ENCODE data around the gene SH2D2A. TPM values are rescaled to one million over a fixed set of nuclear protein-coding genes. Genes with fewer than 3 reads are reported as not detected.
A peak's percentile ranks its signal among the peaks of the same experiment; 100 is the strongest.

SH2D2A gene
- total and polyA plus RNA-seq, 7 donors: 0.25 to 0.82 (median 0.41) TPM; not detected in 1

DNA sequence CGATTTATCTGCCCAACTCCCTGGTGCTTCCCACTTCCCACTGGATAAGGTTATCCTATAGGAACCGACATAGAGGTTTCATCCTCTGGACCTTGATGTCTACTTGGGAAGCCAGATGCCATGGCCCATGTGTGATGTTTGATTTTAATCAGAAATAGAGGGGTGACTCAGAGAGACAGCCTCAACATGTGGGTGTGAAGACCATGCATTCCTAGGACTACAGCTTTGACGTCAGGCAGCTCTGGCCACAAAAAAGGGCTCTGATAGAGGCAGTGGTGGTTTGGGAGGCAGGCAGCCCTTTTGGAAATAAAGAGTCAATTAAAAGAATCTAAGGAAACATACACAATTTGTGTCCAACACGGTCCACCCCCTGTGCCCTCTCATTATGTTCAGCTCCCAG lies 5.2 kb upstream of the SH2D2A start:
- TF ChIP-seq, protein P1, sequence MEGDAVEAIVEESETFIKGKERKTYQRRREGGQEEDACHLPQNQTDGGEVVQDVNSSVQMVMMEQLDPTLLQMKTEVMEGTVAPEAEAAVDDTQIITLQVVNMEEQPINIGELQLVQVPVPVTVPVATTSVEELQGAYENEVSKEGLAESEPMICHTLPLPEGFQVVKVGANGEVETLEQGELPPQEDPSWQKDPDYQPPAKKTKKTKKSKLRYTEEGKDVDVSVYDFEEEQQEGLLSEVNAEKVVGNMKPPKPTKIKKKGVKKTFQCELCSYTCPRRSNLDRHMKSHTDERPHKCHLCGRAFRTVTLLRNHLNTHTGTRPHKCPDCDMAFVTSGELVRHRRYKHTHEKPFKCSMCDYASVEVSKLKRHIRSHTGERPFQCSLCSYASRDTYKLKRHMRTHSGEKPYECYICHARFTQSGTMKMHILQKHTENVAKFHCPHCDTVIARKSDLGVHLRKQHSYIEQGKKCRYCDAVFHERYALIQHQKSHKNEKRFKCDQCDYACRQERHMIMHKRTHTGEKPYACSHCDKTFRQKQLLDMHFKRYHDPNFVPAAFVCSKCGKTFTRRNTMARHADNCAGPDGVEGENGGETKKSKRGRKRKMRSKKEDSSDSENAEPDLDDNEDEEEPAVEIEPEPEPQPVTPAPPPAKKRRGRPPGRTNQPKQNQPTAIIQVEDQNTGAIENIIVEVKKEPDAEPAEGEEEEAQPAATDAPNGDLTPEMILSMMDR (IDR thresholded peaks at IDR 0.05): no peak
- DNase-seq (no peak), ATAC-seq (no peak)
- no peaks in the 10 kb centered on the region for H3K27me3 ChIP-seq (ENCODE audit: insufficient read depth in 3 of 3, low read length in 2 of 3)
- no peak overlapping the region for H3K27ac ChIP-seq
- H3K4me3 ChIP-seq: no peak overlapping the region
- H3K4me1 ChIP-seq: no peaks in the 10 kb centered on the region
- 65 to 78% (median 73%) methylated on average over 4 of the region's 4 CpGs for WGBS, 3 donors
- intact Hi-C loops (cut with DNase I): no loop called here
- H3K9me3 ChIP-seq: no peaks in the 10 kb centered on the region
- H3K36me3 ChIP-seq (ENCODE audit: insufficient read depth in 1 of 2, low read depth in 1 of 2): no peaks in the 10 kb centered on the region

DNA sequence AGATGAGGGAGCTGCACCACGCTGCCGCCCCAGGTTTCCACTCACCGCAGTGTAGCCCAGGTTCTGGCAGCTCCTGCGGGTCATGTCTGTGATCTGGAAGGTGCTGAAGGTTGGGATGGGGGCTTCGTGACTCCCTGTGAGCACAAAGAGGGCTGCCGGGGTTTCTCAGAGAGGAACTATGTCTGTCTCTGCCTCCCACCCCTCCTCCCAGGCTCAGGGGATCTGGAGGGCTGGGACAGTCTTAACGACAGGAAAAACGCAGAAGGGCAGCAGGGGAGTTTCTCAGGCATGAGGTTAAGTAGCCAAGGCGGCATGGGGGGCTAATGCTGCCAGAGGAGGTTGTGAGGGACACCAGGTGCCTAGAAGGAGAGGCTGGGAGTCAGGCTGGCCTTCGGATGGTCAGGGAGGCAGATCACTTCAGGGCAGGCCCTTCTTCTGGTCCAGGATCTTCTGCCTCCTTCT lies 656 bp downstream of the SH2D2A start:
- TF ChIP-seq, protein P1 (IDR thresholded peaks at IDR 0.05): no peak
- Histone ChIP-seq H3K36me3 (ENCODE audit: insufficient read depth in 1 of 2, low read depth in 1 of 2) (no peaks in the 10 kb centered on the region), H3K9me3 (no peaks in the 10 kb centered on the region), H3K27ac (peak overlapping the region; percentile 21), H3K4me1 (peaks cover 7% of the 10 kb centered on the region), H3K27me3 (ENCODE audit: insufficient read depth in 3 of 3, low read length in 2 of 3) (peaks cover 0 to 4% (median 3%) of the 10 kb centered on the region in 3 donors), H3K4me3 (peak overlapping the region; percentile 41)
- 56 to 59% (median 58%) methylated on average over 10 of the region's 10 CpGs for WGBS, 3 donors
- intact Hi-C loops (cut with DNase I): no loop called here
- DNase-seq (no peak), ATAC-seq (no peak)

DNA sequence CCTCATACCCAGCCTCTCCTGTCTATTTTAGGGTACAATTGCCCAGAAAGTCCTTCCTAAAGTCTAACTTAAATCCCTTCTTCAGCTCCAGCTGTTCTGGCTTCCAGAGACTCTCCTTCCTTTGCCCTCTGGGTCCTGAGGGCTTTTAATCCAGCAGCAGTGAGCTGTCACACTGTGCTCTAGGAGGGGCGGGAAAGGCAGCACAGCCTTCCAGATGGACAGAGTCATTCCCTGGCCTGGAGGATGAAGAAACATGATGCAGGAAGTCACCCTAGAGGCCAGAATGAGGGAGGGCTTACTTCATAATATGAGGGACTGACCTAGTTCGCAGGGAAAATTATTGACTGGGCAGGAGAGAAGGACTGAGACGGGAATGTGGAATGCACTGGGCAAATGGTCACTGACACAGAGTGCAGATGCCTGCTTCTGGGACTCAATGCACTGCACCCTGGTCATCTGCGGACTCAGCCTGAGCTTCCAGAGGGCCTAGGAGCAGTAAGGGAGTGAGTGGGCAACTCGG lies 1.3 kb downstream of the SH2D2A start:
- ATAC-seq: peak; percentile 43 to 70 (median 64)
- peak overlapping the region; percentile 21 for H3K27ac ChIP-seq
- H3K4me1 ChIP-seq: peaks cover 7% of the 10 kb centered on the region
- intact Hi-C loops (cut with DNase I): no loop called here
- no peaks in the 10 kb centered on the region for H3K36me3 ChIP-seq (ENCODE audit: insufficient read depth in 1 of 2, low read depth in 1 of 2)
- H3K4me3 ChIP-seq: peak overlapping the region; percentile 41
- H3K27me3 ChIP-seq (ENCODE audit: insufficient read depth in 3 of 3, low read length in 2 of 3): peaks cover 0 to 4% (median 3%) of the 10 kb centered on the region in 3 donors
- TF ChIP-seq, protein P1 (IDR thresholded peaks at IDR 0.05): no peak
- 50 to 66% (median 62%) methylated on average over 5 of the region's 5 CpGs for WGBS, 3 donors
- DNase-seq: peak; percentile 65 to 82
- no peaks in the 10 kb centered on the region for H3K9me3 ChIP-seq

DNA sequence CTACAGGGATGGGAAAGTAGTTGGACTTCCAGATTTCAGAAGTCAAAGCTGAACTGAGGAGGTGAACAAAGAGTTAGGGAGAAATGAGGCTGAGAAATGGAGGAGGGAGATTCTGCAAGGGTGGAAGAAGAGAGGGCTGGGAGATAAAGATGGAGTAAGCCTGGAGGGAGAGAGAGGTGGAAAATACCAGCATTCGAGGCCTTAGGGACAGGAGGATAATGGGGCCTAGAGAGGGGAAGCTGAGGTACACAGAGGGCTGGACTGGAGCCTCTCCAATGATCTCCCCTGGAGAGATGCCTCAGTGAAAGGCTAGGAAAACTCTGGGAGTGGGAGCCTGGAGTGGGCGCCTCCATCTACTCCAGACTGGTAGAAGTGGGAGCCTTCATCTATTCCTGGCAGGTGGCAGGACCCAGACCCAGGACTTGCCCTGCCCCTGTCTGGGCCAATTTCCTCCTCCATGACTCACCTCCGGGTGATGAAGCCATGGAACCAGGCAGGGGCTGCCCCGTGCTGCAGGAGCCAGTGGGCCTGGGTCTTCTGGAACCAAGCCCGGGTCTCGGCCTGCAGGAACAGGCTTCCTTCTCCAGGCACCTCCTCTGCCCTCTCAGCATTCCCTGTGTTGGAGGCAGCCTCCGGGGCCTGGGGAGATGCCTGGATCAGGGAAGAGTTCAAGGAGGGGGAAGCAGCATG lies 1.9 kb downstream of the SH2D2A start:
- ATAC-seq: no peak
- Histone ChIP-seq H3K4me3 (peak overlapping the region; percentile 66), H3K27ac (no peak overlapping the region), H3K4me1 (peaks cover 7% of the 10 kb centered on the region), H3K36me3 (ENCODE audit: insufficient read depth in 1 of 2, low read depth in 1 of 2) (no peaks in the 10 kb centered on the region), H3K27me3 (ENCODE audit: insufficient read depth in 3 of 3, low read length in 2 of 3) (peaks cover 0 to 4% (median 3%) of the 10 kb centered on the region in 3 donors), H3K9me3 (no peaks in the 10 kb centered on the region)
- no peak for DNase-seq
- intact Hi-C loops (cut with DNase I): no loop called here
- WGBS, 3 donors: 75 to 81% (median 78%) methylated on average over 7 of the region's 7 CpGs
- TF ChIP-seq, protein P1 (IDR thresholded peaks at IDR 0.05): no peak

Data from psoas muscle (tissue), 8 donors.